HG03196 (cell line): ENCODE results near the gene INKA2.
"Not testable (repeated sequence)": the region's sequence is repeated elsewhere in the genome, so short reads cannot be mapped to it uniquely, and the experiment has no call there.

ENCODE experiments used
- ATAC-seq: cut with Tn5 transposase; IDR thresholded peaks from one replicate; pipeline ENCODE4 v1.9.1; 2021; ENCODE audit not compliant: unreplicated experiment

The INKA2 gene

GRCh38 chr1:111751906-111752575 lies 12.8 kb upstream of the INKA2 start:
- ATAC-seq, result no peak

- ATAC-seq, result no peak
Measured at GRCh38 chr1:111750856-111751255, 11.7 kb upstream of the INKA2 start.

DNA sequence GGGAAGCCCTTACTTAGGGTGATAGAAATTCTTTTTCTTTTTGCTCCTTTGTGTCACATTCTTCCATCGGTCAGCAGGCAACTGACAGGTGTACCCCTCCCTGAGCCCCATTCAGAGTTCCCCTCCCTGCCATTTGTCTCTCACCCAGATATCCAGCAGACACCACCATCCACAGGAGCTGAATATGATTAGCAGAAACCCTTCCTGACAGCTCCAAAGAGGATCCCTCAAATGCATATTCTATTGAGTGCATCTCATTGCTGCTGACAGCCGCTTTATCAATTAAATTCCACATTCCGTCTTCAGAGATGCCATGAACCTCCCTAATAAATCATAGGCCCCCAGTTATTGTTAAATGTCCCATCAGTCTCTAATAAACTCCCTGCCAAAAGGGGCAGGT lies 10.4 kb upstream of the INKA2 start:
- no peak for ATAC-seq

- ATAC-seq, result no peak
Measured at GRCh38 chr1:111747947-111748346, 8.8 kb upstream of the INKA2 start.

DNA sequence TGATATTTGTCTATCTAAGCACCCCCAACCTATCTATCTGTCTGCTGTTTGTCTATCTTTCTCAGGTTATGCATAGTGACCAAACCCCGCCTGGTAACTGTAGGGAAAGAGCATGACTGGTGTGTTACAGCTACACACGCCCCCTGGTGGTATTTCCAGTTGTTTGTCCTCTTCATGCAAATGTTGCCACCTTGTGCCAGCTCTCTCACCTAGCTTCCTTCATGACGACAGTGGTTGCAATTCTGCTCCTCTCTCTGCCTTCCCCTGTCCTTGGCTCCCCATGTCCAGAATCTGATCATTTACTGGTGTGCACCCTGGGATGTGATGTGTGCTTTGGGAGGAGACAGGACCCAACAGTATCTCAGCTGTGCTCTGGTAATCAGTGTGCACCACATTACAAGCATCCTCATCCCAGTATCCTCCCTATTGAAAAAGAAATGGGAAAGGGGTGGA lies 8.1 kb upstream of the INKA2 start:
- ATAC-seq, result no peak

GRCh38 chr1:111746614-111746999 lies 7.4 kb upstream of the INKA2 start:
- ATAC-seq, result no peak

DNA sequence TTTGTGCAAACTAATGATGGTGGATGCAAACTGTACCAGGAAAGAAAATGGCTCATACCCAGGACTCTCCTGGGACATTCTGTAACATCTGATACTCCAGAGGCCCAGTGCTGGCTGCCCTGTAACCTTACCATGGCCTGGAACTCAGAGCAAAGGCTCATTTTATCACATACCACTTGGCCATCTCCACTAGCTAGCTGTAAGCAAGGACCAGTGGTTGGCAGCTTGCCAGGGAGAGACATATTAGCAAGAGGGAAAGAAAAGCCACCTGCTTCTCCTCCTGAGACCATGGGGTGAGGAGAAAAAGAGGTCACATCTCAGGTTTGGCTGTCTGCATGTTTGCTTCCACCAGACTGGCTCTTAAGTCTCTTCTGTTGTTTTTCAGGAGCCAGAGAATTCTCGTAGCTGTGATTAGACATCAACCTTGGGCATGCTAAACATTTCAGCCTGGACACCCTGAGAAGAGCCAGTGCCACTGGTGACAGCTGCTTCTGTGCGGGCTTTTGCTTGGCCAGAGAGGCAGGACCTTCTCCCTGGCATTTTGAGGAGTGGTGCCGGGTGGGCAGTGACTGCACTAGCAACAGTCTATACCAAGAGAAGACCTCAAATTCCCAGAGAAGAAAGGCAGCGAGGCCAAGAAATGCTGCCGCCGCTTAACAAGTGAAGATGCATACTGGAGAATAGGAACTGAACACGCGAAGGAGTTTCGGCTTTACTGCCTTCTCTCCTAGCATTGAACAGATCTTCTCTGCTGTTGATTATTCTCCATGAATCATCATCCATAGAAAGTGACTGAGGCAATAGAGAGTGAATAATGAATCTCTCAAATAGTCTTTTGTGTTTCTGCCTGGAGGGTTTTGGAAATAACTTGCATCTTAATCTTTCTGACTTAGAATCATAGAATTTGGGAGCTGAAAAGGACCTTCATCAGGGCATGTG lies 6.7 kb upstream of the INKA2 start:
- no peak for ATAC-seq

GRCh38 chr1:111743679-111744101 lies 4.5 kb upstream of the INKA2 start:
- ATAC-seq, result no peak

DNA sequence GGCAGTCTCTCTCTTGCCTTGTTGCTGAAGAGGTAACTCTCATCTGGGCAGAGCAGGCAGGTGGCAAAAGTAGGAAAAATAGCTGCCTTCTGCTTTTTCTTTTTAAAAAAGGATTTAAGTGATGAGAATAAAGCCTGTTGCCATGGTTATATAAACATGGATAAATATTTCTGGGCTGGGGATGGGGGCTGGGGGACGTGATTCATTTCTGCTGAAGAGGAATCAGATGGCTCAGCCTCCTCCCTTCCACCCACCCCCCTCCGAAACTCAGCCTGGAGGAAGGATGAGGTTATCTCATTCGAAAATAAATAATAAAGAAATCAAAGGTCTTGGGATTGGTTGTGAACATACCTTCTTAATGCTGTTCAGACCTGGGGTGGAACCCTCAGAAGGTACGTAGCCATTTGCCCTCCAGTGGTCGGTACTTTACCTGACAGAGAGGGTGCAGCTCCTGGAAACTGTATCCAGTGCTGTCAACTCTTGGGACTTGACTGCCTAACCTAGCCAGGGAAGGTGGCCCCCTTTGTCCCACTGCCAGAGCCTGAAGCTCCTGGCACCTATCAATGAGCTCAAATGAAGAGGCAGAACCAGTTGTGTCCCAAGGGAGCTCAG lies 3.8 kb upstream of the INKA2 start:
- ATAC-seq, result no peak

- not testable (repeated sequence) for ATAC-seq
Measured at GRCh38 chr1:111742292-111742691, 3.1 kb upstream of the INKA2 start.

GRCh38 chr1:111739925-111740765 lies 950 bp upstream of the INKA2 start:
- no peak for ATAC-seq

DNA sequence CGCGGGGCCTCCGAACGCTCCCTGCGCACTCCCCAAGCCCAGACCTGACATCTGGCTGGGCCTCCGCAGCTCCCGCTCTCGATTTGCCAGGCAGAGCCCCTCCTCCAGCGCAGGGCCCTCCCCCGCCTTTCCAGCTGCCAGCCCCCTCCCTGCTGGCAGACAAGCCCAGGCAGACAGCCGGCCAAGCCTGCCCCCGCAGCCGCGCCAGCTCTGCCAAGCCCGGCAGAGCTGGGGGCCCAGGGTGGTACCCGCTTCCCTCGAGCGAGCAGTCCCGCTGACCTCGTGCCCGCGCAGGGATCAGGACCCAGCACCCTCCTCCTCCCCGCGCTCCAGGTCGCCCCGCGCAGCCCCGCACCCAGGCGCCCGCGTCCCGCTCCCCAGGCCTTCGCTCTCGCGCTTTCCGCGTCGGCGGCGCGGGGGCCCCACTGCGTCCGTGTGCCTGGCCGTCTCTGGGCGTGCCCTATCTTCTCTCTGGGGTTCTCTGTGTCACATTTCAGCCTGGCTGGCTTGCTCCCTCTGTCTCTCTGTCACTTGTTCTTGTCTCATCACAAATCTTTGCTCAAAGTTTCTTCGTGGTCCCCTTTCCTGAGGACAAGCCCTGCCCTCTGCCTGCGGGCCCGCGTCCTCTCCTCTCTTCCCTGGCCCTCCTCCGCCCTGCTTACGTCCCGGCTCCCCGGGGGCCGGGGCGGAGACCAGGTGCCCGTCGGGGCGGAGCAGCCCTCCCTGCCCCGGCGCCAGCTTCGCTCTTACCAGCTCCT lies 580 bp downstream of the INKA2 start:
- peak; percentile 39 for ATAC-seq

DNA sequence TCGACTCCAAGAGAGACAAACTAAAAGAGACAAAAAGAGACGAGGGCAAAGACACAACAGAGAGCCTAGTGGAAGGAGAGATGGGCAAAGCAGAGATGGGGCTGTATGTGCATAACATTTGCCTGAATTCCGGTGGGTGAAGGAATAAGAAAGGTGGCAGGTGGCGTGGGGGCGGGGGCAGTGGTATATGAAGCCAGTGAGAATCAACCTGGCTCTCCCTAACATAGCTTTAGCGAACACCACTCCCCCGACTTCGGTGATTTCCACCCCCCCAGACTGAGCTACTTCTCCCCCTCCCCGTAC lies 1.1 kb downstream of the INKA2 start:
- no peak for ATAC-seq

GRCh38 chr1:111737216-111738132 lies 1.7 kb downstream of the INKA2 start:
- ATAC-seq, result no peak

DNA sequence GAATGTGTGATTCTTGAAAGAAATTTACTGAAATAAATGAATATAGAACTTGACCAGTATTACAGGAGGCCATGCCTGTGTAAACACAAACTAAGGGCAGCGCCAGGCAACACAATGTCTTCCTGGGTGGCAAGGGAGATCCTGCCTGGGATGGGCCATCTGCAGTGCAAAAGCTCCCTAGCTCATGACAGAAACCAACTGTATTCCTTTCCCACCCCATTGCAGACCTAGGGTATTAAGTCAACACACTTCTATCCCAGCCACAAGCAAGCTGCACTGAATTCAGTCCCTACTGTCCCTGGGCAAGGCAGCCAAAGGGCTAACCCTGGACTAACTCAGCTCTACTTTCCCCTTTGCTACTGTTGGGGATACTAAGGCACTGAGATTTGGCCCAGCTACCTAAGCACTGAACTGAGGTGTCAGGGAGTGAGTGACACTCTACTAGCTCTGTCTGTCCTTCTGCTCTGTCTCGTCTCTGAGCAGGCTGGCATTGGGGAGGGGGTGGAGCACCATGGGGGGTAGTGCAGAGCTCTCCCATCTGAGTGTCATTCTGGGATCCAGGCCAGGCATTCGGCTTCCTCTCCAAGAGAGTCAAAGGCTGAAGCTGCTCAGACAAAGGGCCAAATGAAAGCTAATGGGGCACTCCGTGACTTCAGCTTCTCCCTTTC lies 2.5 kb downstream of the INKA2 start:
- no peak for ATAC-seq

GRCh38 chr1:111735858-111736544 lies 3.2 kb downstream of the INKA2 start:
- no peak for ATAC-seq

DNA sequence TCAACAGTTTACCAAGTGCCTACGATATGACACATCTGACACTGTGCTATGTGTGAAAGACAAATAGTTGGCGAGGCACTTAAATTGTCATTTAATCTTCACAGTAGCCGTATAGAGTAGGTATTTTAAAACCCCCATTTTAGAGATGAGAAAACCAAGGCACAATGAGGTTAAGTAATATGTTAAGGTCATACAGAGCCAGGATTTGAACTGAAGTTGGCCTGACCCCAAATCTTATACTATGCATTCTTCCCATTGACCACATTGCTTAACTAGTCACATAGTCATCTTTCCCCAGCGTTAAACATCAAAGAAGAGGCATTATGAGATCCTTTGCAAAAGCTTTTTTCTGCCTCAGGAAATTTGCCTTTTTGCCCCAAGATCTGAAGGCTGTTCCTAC lies 3.9 kb downstream of the INKA2 start:
- ATAC-seq, result no peak

DNA sequence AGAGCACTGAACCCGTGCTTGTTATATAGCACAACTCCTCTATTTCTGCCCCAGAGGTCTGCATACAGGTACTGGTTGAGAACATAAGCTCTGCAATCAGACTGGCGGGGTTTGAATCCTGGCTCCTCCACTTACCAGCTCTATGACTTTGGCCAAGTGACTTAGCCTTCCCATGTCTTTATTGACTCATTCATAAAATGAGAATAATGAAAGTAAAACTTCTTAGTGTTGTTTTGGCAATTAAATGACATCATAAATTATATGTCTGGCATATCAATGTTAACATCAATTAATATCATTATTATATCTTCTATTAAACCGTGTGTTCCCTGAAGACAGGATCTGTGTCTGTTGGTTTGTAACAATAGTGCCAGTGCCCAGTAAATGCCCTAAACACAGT lies 4.3 kb downstream of the INKA2 start:
- ATAC-seq, result no peak
